ENCODE data around the gene GALNTL6.
"Not testable (repeated sequence)": the region's sequence is repeated elsewhere in the genome, so short reads cannot be mapped to it uniquely, and the experiment has no call there.

GALNTL6 gene

GRCh38 chr4:172412851-172413580 lies 599.8 kb downstream of the GALNTL6 start:
- DNase-seq, result no peak

- not testable (repeated sequence) for DNase-seq
Observed at GRCh38 chr4:172428979-172429378, 615.8 kb downstream of the GALNTL6 start.

GRCh38 chr4:172480471-172480870 lies 667.3 kb downstream of the GALNTL6 start:
- DNase-seq, result no peak

- no peak for DNase-seq
Observed at GRCh38 chr4:172481802-172482508, 668.8 kb downstream of the GALNTL6 start.

GRCh38 chr4:172485007-172485406 lies 671.8 kb downstream of the GALNTL6 start:
- no peak for DNase-seq

GRCh38 chr4:172486531-172486930 lies 673.3 kb downstream of the GALNTL6 start:
- no peak for DNase-seq

- DNase-seq, result no peak
Observed at GRCh38 chr4:172489861-172490260, 676.7 kb downstream of the GALNTL6 start.

- DNase-seq, result no peak
Observed at GRCh38 chr4:172495769-172496168, 682.6 kb downstream of the GALNTL6 start.

GRCh38 chr4:172497321-172497720 lies 684.1 kb downstream of the GALNTL6 start:
- DNase-seq, result no peak

GRCh38 chr4:172514011-172514410 lies 700.8 kb downstream of the GALNTL6 start:
- no peak for DNase-seq

GRCh38 chr4:172514801-172515200 lies 701.6 kb downstream of the GALNTL6 start:
- no peak for DNase-seq

- peak; percentile 25 for DNase-seq
Observed at GRCh38 chr4:172515266-172515879, 702.2 kb downstream of the GALNTL6 start.

- DNase-seq, result peak; percentile 71
Observed at GRCh38 chr4:172517391-172517790, 704.2 kb downstream of the GALNTL6 start.

- DNase-seq, result no peak
Observed at GRCh38 chr4:172521248-172521647, 708.0 kb downstream of the GALNTL6 start.

GRCh38 chr4:172521680-172522079 lies 708.5 kb downstream of the GALNTL6 start:
- DNase-seq, result no peak

GRCh38 chr4:172543249-172543648 lies 730.0 kb downstream of the GALNTL6 start:
- DNase-seq, result no peak

GRCh38 chr4:172546782-172547181 lies 733.6 kb downstream of the GALNTL6 start:
- DNase-seq, result no peak

- peak; percentile 86 for DNase-seq
Observed at GRCh38 chr4:172547724-172548123, 734.5 kb downstream of the GALNTL6 start.

- DNase-seq, result no peak
Observed at GRCh38 chr4:172553216-172553615, 740.0 kb downstream of the GALNTL6 start.

GRCh38 chr4:172554588-172554987 lies 741.4 kb downstream of the GALNTL6 start:
- no peak for DNase-seq

GRCh38 chr4:172555725-172556124 lies 742.5 kb downstream of the GALNTL6 start:
- DNase-seq, result no peak

- no peak for DNase-seq
Observed at GRCh38 chr4:172573899-172574298, 760.7 kb downstream of the GALNTL6 start.

- DNase-seq, result no peak
Observed at GRCh38 chr4:172578712-172579111, 765.5 kb downstream of the GALNTL6 start.

- no peak for DNase-seq
Observed at GRCh38 chr4:172584816-172585215, 771.6 kb downstream of the GALNTL6 start.
